GM18507 (cell line): ENCODE measurements around the gene PLPP7.
"Not testable (repeated sequence)": the region's sequence is repeated elsewhere in the genome, so short reads cannot be mapped to it uniquely, and the experiment has no call there.

Experiments
- DNase-seq: peaks from one replicate; pipeline ENCODE4 v3.0.0; 2011; ENCODE audit warnings: low read depth; ENCODE audit not compliant: insufficient read length; ENCODE audit errors: extremely low spot score
- FAIRE-seq: peaks from 2 replicates; lab custom pipeline; 2011; peaks lifted over from hg19 to GRCh38; lab: Jason Lieb, UNC

The PLPP7 gene

GRCh38 chr9:131320031-131320685 lies 30.6 kb downstream of the PLPP7 start:
- FAIRE-seq = no peak
- DNase-seq = no peak

- DNase-seq = no peak
- FAIRE-seq = no peak
These were observed 34.1 kb downstream of the PLPP7 start for GRCh38 chr9:131323629-131324028.

- FAIRE-seq (no peak), DNase-seq (no peak)
These were observed 35.5 kb downstream of the PLPP7 start for GRCh38 chr9:131324736-131325679.

- FAIRE-seq = no peak
These were observed 39.7 kb downstream of the PLPP7 start for GRCh38 chr9:131329241-131329641.

GRCh38 chr9:131330814-131331600 lies 41.5 kb downstream of the PLPP7 start:
- FAIRE-seq = no peak

More at GRCh38 chr9:131329241-131329641, 39.7 kb downstream of the PLPP7 start:
- no peak for DNase-seq

GRCh38 chr9:131331996-131332395 lies 42.5 kb downstream of the PLPP7 start:
- FAIRE-seq, DNase-seq: not testable (repeated sequence)

More at GRCh38 chr9:131330814-131331600, 41.5 kb downstream of the PLPP7 start:
- DNase-seq = no peak

- DNase-seq = no peak
- FAIRE-seq = no peak
These were observed 44.5 kb downstream of the PLPP7 start for GRCh38 chr9:131333771-131334628.

- FAIRE-seq (no peak), DNase-seq (no peak)
These were observed 45.3 kb downstream of the PLPP7 start for GRCh38 chr9:131334629-131335367.

- FAIRE-seq = no peak
These were observed 45.8 kb downstream of the PLPP7 start for GRCh38 chr9:131335368-131335755.

GRCh38 chr9:131337131-131337848 lies 47.8 kb downstream of the PLPP7 start:
- no peak for DNase-seq
- FAIRE-seq = no peak

More at GRCh38 chr9:131335368-131335755, 45.8 kb downstream of the PLPP7 start:
- no peak for DNase-seq

- not testable (repeated sequence) for FAIRE-seq
These were observed 49.7 kb downstream of the PLPP7 start for GRCh38 chr9:131339212-131339611.

GRCh38 chr9:131344931-131345535 lies 55.5 kb downstream of the PLPP7 start:
- FAIRE-seq, DNase-seq: not testable (repeated sequence)

More at GRCh38 chr9:131339212-131339611, 49.7 kb downstream of the PLPP7 start:
- not testable (repeated sequence) for DNase-seq

GRCh38 chr9:131346559-131346958 lies 57.0 kb downstream of the PLPP7 start:
- DNase-seq (no peak), FAIRE-seq (no peak)

GRCh38 chr9:131347376-131348020 lies 58.0 kb downstream of the PLPP7 start:
- no peak for DNase-seq
- no peak for FAIRE-seq

GRCh38 chr9:131348631-131349521 lies 59.4 kb downstream of the PLPP7 start:
- FAIRE-seq = no peak
- DNase-seq = no peak

- FAIRE-seq (no peak), DNase-seq (no peak)
These were observed 60.0 kb downstream of the PLPP7 start for GRCh38 chr9:131349522-131349880.
